CD4-positive, alpha-beta T cell (primary cell): ENCODE data around the gene ARHGEF10L. TPM values are rescaled to one million over a fixed set of nuclear protein-coding genes. Genes with fewer than 3 reads are reported as not detected.

Experiments
- ATAC-seq: fragments of 200-7000 bp; cut with Tn5 transposase; one replicate; pipeline ENCODE4 v1.10.0; 2022; ENCODE audit warnings: mild to moderate bottlenecking; ENCODE audit not compliant: poor library complexity
- CTCF ChIA-PET: fragments of 350-600 bp; sonication (Branson Sonifier 250); formaldehyde crosslinking; loops from one replicate; lab custom pipeline; 2021; ENCODE audit warnings: antibody characterized with exemption, inconsistent platforms; lab: Charles Lee
- POLR2A ChIA-PET: fragments of 350-600 bp; sonication (Branson Sonifier 250); formaldehyde crosslinking; loops from one replicate; lab custom pipeline; 2021; ENCODE audit warnings: antibody characterized with exemption, inconsistent platforms; lab: Charles Lee
- DNase-seq, 14 experiments: peaks; one replicate each; pipeline ENCODE4 v3.0.0-alpha.2; 2013 to 2020; ENCODE audit warnings: mixed read lengths in 2 of 14
- H3K27ac ChIP-seq, 2 donors: one replicate each; pipeline versions ENCODE4 v1.5.1 to v1.7.0; 2013; ENCODE audit warnings: low read length in 2 of 2, low read depth in 1 of 2, mild to moderate bottlenecking in 1 of 2
- H3K27me3 ChIP-seq, 2 experiments: 1 replicate in 1 of 2; 2 replicates in 1 of 2; pipeline versions ENCODE4 v1.6.1 to v1.7.0; 2013; ENCODE audit warnings: low read length in 2 of 2, control low read depth in 1 of 2, mild to moderate bottlenecking in 1 of 2, moderate library complexity in 1 of 2; ENCODE audit not compliant: insufficient read depth in 2 of 2, control insufficient read depth in 1 of 2
- H3K36me3 ChIP-seq: one replicate; pipeline ENCODE4 v1.6.1; 2013; ENCODE audit warnings: low read length, control low read depth; ENCODE audit not compliant: insufficient read depth
- H3K4me1 ChIP-seq: one replicate; pipeline ENCODE4 v1.6.1; 2013; ENCODE audit warnings: low read length, control low read depth; ENCODE audit not compliant: insufficient read depth
- H3K4me3 ChIP-seq: one replicate; pipeline ENCODE4 v1.5.1; 2013; ENCODE audit warnings: mild to moderate bottlenecking, low read length, moderate library complexity
- H3K9me3 ChIP-seq, 2 experiments: 1 replicate in 1 of 2; 2 replicates in 1 of 2; pipeline versions ENCODE4 v1.6.1 to v1.7.0; 2013; ENCODE audit warnings: low read length in 2 of 2, mild to moderate bottlenecking in 2 of 2, control low read depth in 1 of 2, moderate library complexity in 1 of 2; ENCODE audit not compliant: control insufficient read depth in 1 of 2, insufficient read depth in 1 of 2
- H3K27ac Mint-ChIP-seq: one replicate; pipeline ENCODE4 v1.8.0; 2020; ENCODE audit warnings: mixed read lengths
- H3K27me3 Mint-ChIP-seq: one replicate; pipeline ENCODE4 v1.8.0; 2021; ENCODE audit warnings: mixed read lengths
- H3K36me3 Mint-ChIP-seq: one replicate; pipeline ENCODE4 v1.8.0; 2021; ENCODE audit warnings: low read depth, mixed read lengths
- H3K4me1 Mint-ChIP-seq: one replicate; pipeline ENCODE4 v1.8.0; 2021; ENCODE audit warnings: low read depth, mixed read lengths
- H3K4me3 Mint-ChIP-seq: one replicate; pipeline ENCODE4 v1.8.0; 2020; ENCODE audit warnings: mild to moderate bottlenecking, mixed read lengths
- H3K9me3 Mint-ChIP-seq: one replicate; pipeline ENCODE4 v1.8.0; 2020; ENCODE audit warnings: mixed read lengths
- CTCF ChIP-seq: fragments of 200-600 bp; IDR thresholded peaks from one replicate; pipeline ENCODE4 v1.8.0; 2022; ENCODE audit warnings: antibody characterized with exemption, mild to moderate bottlenecking
- intact Hi-C, 2 experiments: fragments of 100-400 bp; cut with DNase I in 1 of 2; cut with micrococcal nuclease in 1 of 2; formaldehyde crosslinking; loops; one replicate each; pipeline versions ENCODE4 v1.15.1 to v1.9.0; 2023 to 2025; cut with DNase I, micrococcal nuclease
- total RNA-seq, 174 experiments: library from RNA in 2 of 174; stranded (reverse) in 2 of 174; gene quantifications; one replicate each; pipeline ENCODE4 v1.2.3 and lab custom pipeline; 2021 to 2026

Gene ARHGEF10L
- total RNA-seq, 2 experiments from 2014 or later, result 0.11 to 0.22 TPM

GRCh38 chr1:17521946-17522612, 17.4 kb upstream of the ARHGEF10L start:
- intact Hi-C loops, result no loop called here
- H3K27me3 Mint-ChIP-seq, result peaks cover 34% of the 10 kb centered on the region
- POLR2A ChIA-PET, result no interaction called here
- Histone ChIP-seq H3K27ac (no peak overlapping the region), H3K4me3 (no peak overlapping the region), H3K9me3 (no peaks in the 10 kb centered on the region), H3K27me3 (peaks cover 0 to 17% of the 10 kb centered on the region in 2 experiments), H3K4me1 (no peaks in the 10 kb centered on the region), H3K36me3 (no peaks in the 10 kb centered on the region)
- CTCF ChIA-PET, result no interaction called here
- no peak for TF ChIP-seq CTCF
- no peak overlapping the region for H3K4me3 Mint-ChIP-seq
- no peaks in the 10 kb centered on the region for H3K9me3 Mint-ChIP-seq
- no peak overlapping the region for H3K27ac Mint-ChIP-seq
- DNase-seq, result no peak
- H3K4me1 Mint-ChIP-seq, result no peaks in the 10 kb centered on the region
- H3K36me3 Mint-ChIP-seq, result no peaks in the 10 kb centered on the region
- ATAC-seq, result no peak

- no peak for DNase-seq
- no peak overlapping the region for H3K4me3 ChIP-seq
- no peaks in the 10 kb centered on the region for H3K36me3 ChIP-seq
- Mint-ChIP-seq H3K4me3 (no peak overlapping the region), H3K27me3 (peaks cover 25% of the 10 kb centered on the region), H3K36me3 (no peaks in the 10 kb centered on the region), H3K9me3 (no peaks in the 10 kb centered on the region), H3K27ac (no peak overlapping the region), H3K4me1 (no peaks in the 10 kb centered on the region)
- no peak overlapping the region for H3K27ac ChIP-seq
- H3K27me3 ChIP-seq, result peaks cover 0 to 17% of the 10 kb centered on the region in 2 experiments
- ChIA-PET CTCF (no interaction called here), POLR2A (no interaction called here)
- no peaks in the 10 kb centered on the region for H3K4me1 ChIP-seq
- no peak for TF ChIP-seq CTCF
- no peaks in the 10 kb centered on the region for H3K9me3 ChIP-seq
- ATAC-seq, result no peak
- intact Hi-C loops, result no loop called here
These were observed 16.0 kb upstream of the ARHGEF10L start for GRCh38 chr1:17523321-17524041.

- peaks cover 0 to 17% of the 10 kb centered on the region in 2 experiments for H3K27me3 ChIP-seq
- no peaks in the 10 kb centered on the region for H3K9me3 ChIP-seq
- no peaks in the 10 kb centered on the region for H3K36me3 Mint-ChIP-seq
- no peak overlapping the region for H3K4me3 Mint-ChIP-seq
- no peak overlapping the region for H3K27ac Mint-ChIP-seq
- H3K4me1 Mint-ChIP-seq, result no peaks in the 10 kb centered on the region
- no peaks in the 10 kb centered on the region for H3K9me3 Mint-ChIP-seq
- intact Hi-C loops, result no loop called here
- no peaks in the 10 kb centered on the region for H3K4me1 ChIP-seq
- peaks cover 32% of the 10 kb centered on the region for H3K27me3 Mint-ChIP-seq
- TF ChIP-seq CTCF, result no peak
- DNase-seq, result no peak
- POLR2A ChIA-PET, result no interaction called here
- no peak overlapping the region for H3K4me3 ChIP-seq
- CTCF ChIA-PET, result no interaction called here
- no peak for ATAC-seq
- H3K36me3 ChIP-seq, result no peaks in the 10 kb centered on the region
- no peak overlapping the region for H3K27ac ChIP-seq
These were observed 14.9 kb upstream of the ARHGEF10L start for GRCh38 chr1:17524645-17525044.
